HG03108 (cell line): ENCODE data around the gene HRH2.
"Not testable (repeated sequence)": the region's sequence is repeated elsewhere in the genome, so short reads cannot be mapped to it uniquely, and the experiment has no call there.

Experiments used
- ATAC-seq: cut with Tn5 transposase; IDR thresholded peaks from one replicate; pipeline ENCODE4 v1.9.1; 2021; ENCODE audit warnings: moderate library complexity; ENCODE audit not compliant: unreplicated experiment

HRH2 gene

GRCh38 chr5:175735701-175736100 lies 77.8 kb downstream of the HRH2 start:
- no peak for ATAC-seq

- ATAC-seq = no peak
Measured at GRCh38 chr5:175736652-175737051, 78.8 kb downstream of the HRH2 start.

GRCh38 chr5:175737481-175737880 lies 79.6 kb downstream of the HRH2 start:
- ATAC-seq = no peak

- no peak for ATAC-seq
Measured at GRCh38 chr5:175738126-175738525, 80.3 kb downstream of the HRH2 start.

- ATAC-seq = no peak
Measured at GRCh38 chr5:175738602-175739133, 80.8 kb downstream of the HRH2 start.

GRCh38 chr5:175740014-175740413 lies 82.1 kb downstream of the HRH2 start:
- no peak for ATAC-seq

- ATAC-seq = no peak
Measured at GRCh38 chr5:175741556-175741955, 83.7 kb downstream of the HRH2 start.

- ATAC-seq = no peak
Measured at GRCh38 chr5:175742290-175742994, 84.6 kb downstream of the HRH2 start.

GRCh38 chr5:175743676-175744210 lies 85.9 kb downstream of the HRH2 start:
- no peak for ATAC-seq

GRCh38 chr5:175745210-175745609 lies 87.3 kb downstream of the HRH2 start:
- no peak for ATAC-seq

- ATAC-seq = no peak
Measured at GRCh38 chr5:175746851-175747250, 89.0 kb downstream of the HRH2 start.

GRCh38 chr5:175747539-175748060 lies 89.7 kb downstream of the HRH2 start:
- ATAC-seq = no peak

GRCh38 chr5:175748650-175749049 lies 90.8 kb downstream of the HRH2 start:
- no peak for ATAC-seq

- ATAC-seq = no peak
Measured at GRCh38 chr5:175749591-175749990, 91.7 kb downstream of the HRH2 start.

GRCh38 chr5:175750511-175750931 lies 92.7 kb downstream of the HRH2 start:
- ATAC-seq = no peak

GRCh38 chr5:175751369-175751768 lies 93.5 kb downstream of the HRH2 start:
- no peak for ATAC-seq

GRCh38 chr5:175752826-175753535 lies 95.1 kb downstream of the HRH2 start:
- no peak for ATAC-seq

- ATAC-seq = no peak
Measured at GRCh38 chr5:175753536-175754402, 95.9 kb downstream of the HRH2 start.

GRCh38 chr5:175759991-175760390 lies 102.1 kb downstream of the HRH2 start:
- ATAC-seq = not testable (repeated sequence)
